SU-DHL-6 (cell line): Measurements from ENCODE around the gene ASPHD2.

Experiments
- H2AFZ ChIP-seq: fragments of 200-600 bp; sonication (generic); 2 replicates; pipeline ENCODE4 v1.6.1; 2014; ENCODE audit warnings: low read depth, mild to moderate bottlenecking, moderate library complexity, mixed read lengths, antibody characterized with exemption, low read length; ENCODE audit not compliant: severe bottlenecking
- H3F3A ChIP-seq: fragments of 200-600 bp; shearing (Covaris generic); 2 replicates; pipeline ENCODE4 v1.6.0; 2016; ENCODE audit warnings: antibody characterized with exemption, mild to moderate bottlenecking; ENCODE audit not compliant: insufficient read depth
- H3K27ac ChIP-seq: fragments of 200-600 bp; sonication (generic); 2 replicates; pipeline ENCODE4 v1.5.1; 2016; ENCODE audit warnings: low read depth, mild to moderate bottlenecking, low read length, moderate library complexity, mixed read lengths
- H3K27me3 ChIP-seq: fragments of 200-600 bp; sonication (generic), shearing (Covaris generic); 2 replicates; pipeline ENCODE4 v1.6.0; 2014; ENCODE audit warnings: mild to moderate bottlenecking, low read length
- H3K36me3 ChIP-seq: fragments of 200-600 bp; sonication (generic); 2 replicates; pipeline ENCODE4 v1.6.1; 2014; ENCODE audit warnings: mild to moderate bottlenecking, low read length, mixed read lengths
- H3K4me2 ChIP-seq: fragments of 300-600, 200-600 bp; shearing (Covaris generic), sonication (generic); 2 replicates; pipeline ENCODE4 v1.6.0; 2014; ENCODE audit warnings: low read length, low read depth, mild to moderate bottlenecking; ENCODE audit not compliant: poor library complexity, severe bottlenecking
- H3K4me3 ChIP-seq: fragments of 200-600 bp; sonication (generic); 2 replicates; pipeline ENCODE4 v1.5.1; 2014; ENCODE audit warnings: antibody characterized with exemption, low read length, mild to moderate bottlenecking, mixed read lengths; ENCODE audit not compliant: insufficient read depth, poor library complexity, severe bottlenecking
- H3K79me2 ChIP-seq: fragments of 200-600 bp; sonication (generic); 2 replicates; pipeline ENCODE4 v1.6.1; 2014; ENCODE audit warnings: mild to moderate bottlenecking, low read length, moderate library complexity; ENCODE audit not compliant: insufficient read depth
- H3K9ac ChIP-seq: fragments of 200-600 bp; sonication (generic); 2 replicates; pipeline ENCODE4 v1.7.0; 2014; ENCODE audit warnings: mild to moderate bottlenecking, low read length
- H3K9me2 ChIP-seq: fragments of 200-600 bp; sonication (generic); replicated peaks from 2 replicates; pipeline ENCODE4 v1.6.1; 2014; ENCODE audit warnings: low read length; ENCODE audit not compliant: insufficient read depth
- H3K9me3 ChIP-seq: fragments of 200-600 bp; sonication (generic); 2 replicates; pipeline ENCODE4 v1.6.1; 2014; ENCODE audit warnings: low read length, mixed read lengths; ENCODE audit not compliant: insufficient read depth
- H4K20me1 ChIP-seq: fragments of 200-600 bp; sonication (generic); 2 replicates; pipeline ENCODE4 v1.6.1; 2014; ENCODE audit warnings: low read depth, mild to moderate bottlenecking, antibody characterized with exemption, low read length, moderate library complexity, mixed read lengths
- CTCF ChIP-seq: fragments of 200-600 bp; sonication (generic); IDR thresholded peaks from one replicate; pipeline ENCODE4 v1.5.1; 2017; ENCODE audit warnings: antibody characterized with exemption, mild to moderate bottlenecking, low read length, moderate library complexity; ENCODE audit not compliant: insufficient read depth, poor library complexity, severe bottlenecking
- EZH2phosphoT487 ChIP-seq: fragments of 200-600 bp; sonication (generic), shearing (Covaris generic); conservative IDR thresholded peaks from 2 replicates; pipeline ENCODE4 v1.6.1; 2018; ENCODE audit warnings: mild to moderate bottlenecking, antibody characterized with exemption, low read length, moderate library complexity, mixed read lengths

The ASPHD2 gene

GRCh38 chr22:26416670-26417276, 12.3 kb upstream of the ASPHD2 start:
- no peak overlapping the region for H2AFZ ChIP-seq
- H3K9ac ChIP-seq, result no peak overlapping the region
- H3K4me2 ChIP-seq, result no peak overlapping the region
- H3K9me2 ChIP-seq, result no peaks in the 10 kb centered on the region
- no peak overlapping the region for H3K4me3 ChIP-seq
- no peaks in the 10 kb centered on the region for H3K9me3 ChIP-seq
- no peaks in the 10 kb centered on the region for H4K20me1 ChIP-seq
- no peaks in the 10 kb centered on the region for H3K36me3 ChIP-seq
- no peaks in the 10 kb centered on the region for H3F3A ChIP-seq
- no peaks in the 10 kb centered on the region for H3K27me3 ChIP-seq
- no peak overlapping the region for H3K27ac ChIP-seq
- no peak for TF ChIP-seq EZH2phosphoT487
- no peak for TF ChIP-seq CTCF
- no peaks in the 10 kb centered on the region for H3K79me2 ChIP-seq

GRCh38 chr22:26417406-26417805, 11.7 kb upstream of the ASPHD2 start:
- H3K9ac ChIP-seq, result no peak overlapping the region
- H3K9me2 ChIP-seq, result no peaks in the 10 kb centered on the region
- TF ChIP-seq EZH2phosphoT487 (no peak), CTCF (no peak)
- H3K36me3 ChIP-seq, result no peaks in the 10 kb centered on the region
- H3F3A ChIP-seq, result no peaks in the 10 kb centered on the region
- no peaks in the 10 kb centered on the region for H3K27me3 ChIP-seq
- H3K4me3 ChIP-seq, result no peak overlapping the region
- no peaks in the 10 kb centered on the region for H4K20me1 ChIP-seq
- no peaks in the 10 kb centered on the region for H3K9me3 ChIP-seq
- no peak overlapping the region for H2AFZ ChIP-seq
- no peak overlapping the region for H3K27ac ChIP-seq
- H3K4me2 ChIP-seq, result no peak overlapping the region
- H3K79me2 ChIP-seq, result no peaks in the 10 kb centered on the region

GRCh38 chr22:26418620-26419019, 10.4 kb upstream of the ASPHD2 start:
- Histone ChIP-seq H3K9me2 (no peaks in the 10 kb centered on the region), H3K4me2 (no peak overlapping the region), H2AFZ (no peak overlapping the region), H3K9me3 (peaks cover 9% of the 10 kb centered on the region; the same call in 1 of the 2 replicates), H3F3A (no peaks in the 10 kb centered on the region), H4K20me1 (no peaks in the 10 kb centered on the region), H3K9ac (no peak overlapping the region), H3K79me2 (no peaks in the 10 kb centered on the region), H3K4me3 (no peak overlapping the region), H3K27me3 (no peaks in the 10 kb centered on the region), H3K27ac (no peak overlapping the region), H3K36me3 (no peaks in the 10 kb centered on the region)
- TF ChIP-seq EZH2phosphoT487, result no peak

- H2AFZ ChIP-seq, result no peak overlapping the region
- no peaks in the 10 kb centered on the region for H3K79me2 ChIP-seq
- no peak overlapping the region for H3K4me3 ChIP-seq
- H3K9me3 ChIP-seq, result peaks cover 9% of the 10 kb centered on the region; the same call in 1 of the 2 replicates
- H3F3A ChIP-seq, result peaks cover 14% of the 10 kb centered on the region; the same call in 1 of the 2 replicates
- no peak overlapping the region for H3K9ac ChIP-seq
- TF ChIP-seq EZH2phosphoT487 (no peak), CTCF (no peak)
- H3K27me3 ChIP-seq, result no peaks in the 10 kb centered on the region
- no peak overlapping the region for H3K27ac ChIP-seq
- no peak overlapping the region for H3K4me2 ChIP-seq
- H3K9me2 ChIP-seq, result no peaks in the 10 kb centered on the region
- H3K36me3 ChIP-seq, result no peaks in the 10 kb centered on the region
- no peaks in the 10 kb centered on the region for H4K20me1 ChIP-seq
These were observed 2.1 kb upstream of the ASPHD2 start for GRCh38 chr22:26426924-26427323.
